HepG2 (cell line): ENCODE data around the gene POLE4. TPM values are rescaled to one million over a fixed set of nuclear protein-coding genes. Genes with fewer than 3 reads are reported as not detected.

Source experiments
- AFF4 ChIP-seq: sonication (generic); formaldehyde crosslinking; IDR thresholded peaks from 2 replicates; pipeline ENCODE4 v1.4.0; 2020; ENCODE audit warnings: missing genetic modification reagents
- ATM ChIP-seq: fragments of 450-650 bp; IDR thresholded peaks from 2 replicates; pipeline ENCODE4 v1.7.1; 2017; ENCODE audit warnings: mild to moderate bottlenecking, borderline replicate concordance
- CC2D1A ChIP-seq: sonication (generic); formaldehyde crosslinking; IDR thresholded peaks from 2 replicates; pipeline ENCODE4 v1.8.1; 2023; ENCODE audit warnings: mild to moderate bottlenecking, missing genetic modification reagents
- CHD4 ChIP-seq: fragments of 200-600 bp; sonication (generic); IDR thresholded peaks from 2 replicates; pipeline ENCODE4 v1.7.0; 2017; ENCODE audit warnings: mild to moderate bottlenecking, low read length, borderline replicate concordance
- ELF3 ChIP-seq: IDR thresholded peaks from 2 replicates; pipeline ENCODE4 v1.6.1; 2016; ENCODE audit warnings: missing genetic modification reagents, missing compliant biosample characterization
- KLF16 ChIP-seq, 2 experiments: sonication (generic) in 1 of 2; formaldehyde crosslinking in 1 of 2; IDR thresholded peaks; 2 replicates each; pipeline versions ENCODE4 v1.6.1 to v1.8.0; 2016 to 2023; ENCODE audit warnings: missing genetic modification reagents in 2 of 2, missing compliant biosample characterization in 1 of 2
- MTA3 ChIP-seq: sonication (generic); formaldehyde crosslinking; IDR thresholded peaks from 2 replicates; pipeline ENCODE4 v1.4.0; 2020; ENCODE audit warnings: missing genetic modification reagents
- MXD4 ChIP-seq: IDR thresholded peaks from 2 replicates; pipeline ENCODE4 v1.6.1; 2016; ENCODE audit warnings: mild to moderate bottlenecking, missing biosample characterization, missing genetic modification reagents
- NR2F1 ChIP-seq, 2 experiments: fragments of 450-650 bp in 1 of 2; formaldehyde crosslinking in 1 of 2; IDR thresholded peaks; 2 replicates each; pipeline versions ENCODE4 v1.5.0 to v1.6.1; 2016 to 2020; ENCODE audit warnings: mild to moderate bottlenecking in 1 of 2, missing compliant biosample characterization in 1 of 2, missing genetic modification reagents in 1 of 2, moderate library complexity in 1 of 2
- NR2F6 ChIP-seq, 2 experiments: IDR thresholded peaks; 2 replicates each; pipeline ENCODE4 v1.6.1; 2016; ENCODE audit warnings: antibody characterized with exemption in 1 of 2, mild to moderate bottlenecking in 1 of 2
- PHF8 ChIP-seq: sonication (generic); formaldehyde crosslinking; IDR thresholded peaks from 2 replicates; pipeline ENCODE4 v1.5.0; 2020; ENCODE audit warnings: missing genetic modification reagents
- SPEN ChIP-seq: sonication (generic); formaldehyde crosslinking; IDR thresholded peaks from 2 replicates; pipeline ENCODE4 v1.5.1; 2020; ENCODE audit warnings: low read depth, mild to moderate bottlenecking, missing genetic modification reagents
- SSRP1 ChIP-seq: IDR thresholded peaks from 2 replicates; pipeline ENCODE4 v1.6.1; 2016; ENCODE audit warnings: control low read depth
- TCF12 ChIP-seq, 2 experiments: fragments of 450-650 bp in 1 of 2; sonication (generic) in 1 of 2; formaldehyde crosslinking in 1 of 2; IDR thresholded peaks; 2 replicates each; pipeline versions ENCODE4 v1.6.1 to v1.8.0; 2017 to 2022; ENCODE audit warnings: antibody characterized with exemption in 1 of 2, mild to moderate bottlenecking in 1 of 2, missing genetic modification reagents in 1 of 2, moderate library complexity in 1 of 2
- ZBTB26 ChIP-seq: IDR thresholded peaks from 2 replicates; pipeline ENCODE4 v1.6.1; 2016; ENCODE audit warnings: missing compliant biosample characterization, missing genetic modification reagents, borderline replicate concordance
- ZBTB33 ChIP-seq: sonication (generic); formaldehyde crosslinking; IDR thresholded peaks from 2 replicates; pipeline ENCODE4 v1.4.0; 2020; ENCODE audit warnings: missing genetic modification reagents
- ZC3H13 ChIP-seq: sonication (generic); formaldehyde crosslinking; IDR thresholded peaks from 2 replicates; pipeline ENCODE4 v1.8.1; 2023; ENCODE audit warnings: mild to moderate bottlenecking, missing genetic modification reagents, moderate library complexity
- ZC3H4 ChIP-seq: sonication (generic); formaldehyde crosslinking; IDR thresholded peaks from 2 replicates; pipeline ENCODE4 v1.4.0; 2020; ENCODE audit warnings: missing genetic modification reagents, borderline replicate concordance
- ZNF205 ChIP-seq: IDR thresholded peaks from 2 replicates; pipeline ENCODE4 v1.6.1; 2018; ENCODE audit warnings: missing biosample characterization, missing genetic modification reagents
- ZNF260 ChIP-seq: sonication (generic); formaldehyde crosslinking; IDR thresholded peaks from 2 replicates; pipeline ENCODE4 v1.4.0; 2020; ENCODE audit warnings: missing genetic modification reagents, low read depth, mild to moderate bottlenecking, borderline replicate concordance
- ZNF639 ChIP-seq: conservative IDR thresholded peaks from 2 replicates; pipeline ENCODE4 v1.6.1; 2018; ENCODE audit warnings: missing genetic modification reagents
- polyA plus RNA-seq, 8 experiments: library from polyadenylated mRNA; depleted of rRNA in 3 of 8; stranded (reverse) in 7 of 8; unstranded in 1 of 8; fragments of >200 nt; fragmentation: Illumina TruSeq in 4 of 8; extraction: Trizol in 4 of 8; gene quantifications; 2 replicates each; pipeline versions ENCODE4 v1.2.1 to v1.2.3, GENCODE V29; 2011 to 2016; ENCODE audit warnings: low read depth in 4 of 8, missing spikeins in 1 of 8, mixed read lengths in 1 of 8; ENCODE audit not compliant: insufficient read depth in 1 of 8
- total RNA-seq, 5 experiments: library from RNA; depleted of rRNA; stranded (reverse); fragments of >200 nt; fragmentation: Illumina TruSeq; extraction: Trizol; gene quantifications; 2 replicates each; pipeline ENCODE4 v1.2.3, GENCODE V29; 2016; ENCODE audit warnings: low read depth in 1 of 5

The POLE4 gene
- total and polyA plus RNA-seq, 2 of the 13 experiments (the other 11 are each of a cell fraction or from before 2014, with no cell fraction given) = 106 to 116 TPM

GRCh38 chr2:74958274-74959105 is at the start of gene POLE4 (continued):
- TF ChIP-seq AFF4 (CRISPR knock-in tag) = no peak
- TF ChIP-seq TCF12 (IDR thresholded peaks at IDR 0.05) = no peak
- peak; percentile 90; the same call in 1 of the 2 replicates for TF ChIP-seq TCF12 (CRISPR knock-in tag; IDR thresholded peaks at IDR 0.05)
- peak; percentile 91; the same call in 1 of the 2 replicates for TF ChIP-seq CC2D1A (CRISPR knock-in tag)
- peak; percentile 97 for TF ChIP-seq ZC3H13 (CRISPR knock-in tag)
- TF ChIP-seq ATM = no peak
- TF ChIP-seq KLF16 (CRISPR knock-in tag; IDR thresholded peaks at IDR 0.05) = peak; percentile 77 to 98; a peak in 3 of 4 replicates
- no peak for TF ChIP-seq SSRP1 (CRISPR knock-in tag)
- TF ChIP-seq PHF8 (CRISPR knock-in tag) = peak; percentile 97
- peak; percentile 72 for TF ChIP-seq ZBTB26 (CRISPR knock-in tag)
- TF ChIP-seq CHD4 = no peak
- TF ChIP-seq ELF3 = peak; percentile 86
- TF ChIP-seq SPEN = peak; percentile 97
- no peak for TF ChIP-seq ZNF260
- peak; percentile 94; the same call in 1 of the 2 replicates for TF ChIP-seq ZNF639
- TF ChIP-seq MTA3 (CRISPR knock-in tag) = 0 out of 2 replicates have a peak, but pooled peaks have one; percentile 24
- TF ChIP-seq ZNF205 = peak; percentile 86; the same call in 1 of the 2 replicates
- peak; percentile 56 for TF ChIP-seq ZBTB33
- TF ChIP-seq NR2F1 (CRISPR knock-in tag; IDR thresholded peaks at IDR 0.05) = no peak
- no peak for TF ChIP-seq NR2F6 (IDR thresholded peaks at IDR 0.05)
- TF ChIP-seq NR2F6 (CRISPR knock-in tag; IDR thresholded peaks at IDR 0.05) = peak; percentile 25
- peak; percentile 83; the same call in 1 of the 2 replicates for TF ChIP-seq MXD4 (CRISPR knock-in tag)
- TF ChIP-seq ZC3H4 (CRISPR knock-in tag) = 0 out of 2 replicates have a peak, but pooled peaks have one; percentile 58
